ENCODE data around the gene COMMD4.

- TF ChIP-seq POLR2A (IDR thresholded peaks at IDR 0.05) (no peak), CTCF (IDR thresholded peaks at IDR 0.05) (no peak)
These were observed 9.9 kb upstream of the COMMD4 start for GRCh38 chr15:75325922-75326321.
